Lung (tissue), 12 donors: Measurements from ENCODE around the gene CSTPP1. TPM values are rescaled to one million over a fixed set of nuclear protein-coding genes. Genes with fewer than 3 reads are reported as not detected.

Source experiments
- ATAC-seq: fragments of 200-7000 bp; cut with Tn5 transposase; one replicate; pipeline ENCODE4 v1.9.1; 2020; ENCODE audit warnings: moderate number of reproducible peaks; ENCODE audit not compliant: insufficient read depth, low FRiP score
- DNase-seq, 3 donors: peaks; one replicate each; pipeline ENCODE4 v3.0.0-alpha.2; 2013 to 2017
- H3K27ac ChIP-seq, 2 donors: one replicate each; pipeline ENCODE4 v1.5.1; 2013; ENCODE audit warnings: mild to moderate bottlenecking in 2 of 2, moderate library complexity in 2 of 2, control low read depth in 1 of 2, inconsistent platforms in 1 of 2, low read depth in 1 of 2, low read length in 1 of 2
- H3K27me3 ChIP-seq, 3 donors: one replicate each; pipeline ENCODE4 v1.5.1; 2013; ENCODE audit warnings: low read length in 2 of 3; ENCODE audit not compliant: control insufficient read depth in 3 of 3, insufficient read depth in 3 of 3
- H3K36me3 ChIP-seq, 4 donors: one replicate each; pipeline ENCODE4 v1.5.1; 2013; ENCODE audit warnings: low read length in 4 of 4, mild to moderate bottlenecking in 1 of 4, moderate library complexity in 1 of 4; ENCODE audit not compliant: control insufficient read depth in 4 of 4, insufficient read depth in 4 of 4
- H3K4me1 ChIP-seq, 5 donors: one replicate each; pipeline ENCODE4 v1.5.1; 2013; ENCODE audit warnings: low read length in 5 of 5, mild to moderate bottlenecking in 2 of 5, moderate library complexity in 1 of 5; ENCODE audit not compliant: control insufficient read depth in 5 of 5, insufficient read depth in 5 of 5
- H3K4me3 ChIP-seq: one replicate; pipeline ENCODE4 v1.5.1; 2013; ENCODE audit warnings: mild to moderate bottlenecking, control low read depth, moderate library complexity
- H3K9ac ChIP-seq, 2 donors: one replicate each; pipeline ENCODE4 v1.5.1; 2013; ENCODE audit warnings: low read length in 2 of 2, control low read depth in 1 of 2; ENCODE audit not compliant: insufficient read depth in 1 of 2
- H3K9me3 ChIP-seq, 4 donors: one replicate each; pipeline ENCODE4 v1.5.1; 2013; ENCODE audit warnings: low read length in 3 of 4, mild to moderate bottlenecking in 1 of 4, moderate library complexity in 1 of 4; ENCODE audit not compliant: control insufficient read depth in 4 of 4, insufficient read depth in 3 of 4
- WGBS, 2 donors: extraction: QIAGEN DNeasy Blood & Tissue Kit; methylation state at CpG; one replicate each; pipeline ENCODE4 v1.1.7; 2013; 5-methylcytosine and 5-hydroxymethylcytosine counted together
- polyA plus RNA-seq, 2 donors: library from polyadenylated mRNA; stranded (reverse); fragments of 200-250 nt; gene quantifications; one replicate each; pipeline ENCODE4 v1.2.1, GENCODE V29; 2013
- total RNA-seq, 2 donors: library from RNA; depleted of rRNA in 1 of 2; stranded (reverse); fragments of >200 nt in 1 of 2; gene quantifications; one replicate each; pipeline ENCODE4 v1.2.1, GENCODE V29; 2014 to 2021
- TF ChIP-seq, protein P1 (sequence below): IDR thresholded peaks from 2 replicates; pipeline ENCODE4 v1.5.1; 2012; ENCODE audit warnings: mild to moderate bottlenecking; ENCODE audit errors: control extremely low read depth, extremely low read depth
- donor health status: control.
- donor health status: control.
- donor health status: Bipolar disorder and iron deficiency.
- donor health status: healthy.
- donor health status: DM: yes; HTN: yes; CAD: no.

The CSTPP1 gene
- total and polyA plus RNA-seq, 4 donors = 26.0 to 45.8 (median 34.4) TPM

- H3K27ac ChIP-seq = peak overlapping the region in 1 of 2 donors; percentile 58
- TF ChIP-seq, protein P1, sequence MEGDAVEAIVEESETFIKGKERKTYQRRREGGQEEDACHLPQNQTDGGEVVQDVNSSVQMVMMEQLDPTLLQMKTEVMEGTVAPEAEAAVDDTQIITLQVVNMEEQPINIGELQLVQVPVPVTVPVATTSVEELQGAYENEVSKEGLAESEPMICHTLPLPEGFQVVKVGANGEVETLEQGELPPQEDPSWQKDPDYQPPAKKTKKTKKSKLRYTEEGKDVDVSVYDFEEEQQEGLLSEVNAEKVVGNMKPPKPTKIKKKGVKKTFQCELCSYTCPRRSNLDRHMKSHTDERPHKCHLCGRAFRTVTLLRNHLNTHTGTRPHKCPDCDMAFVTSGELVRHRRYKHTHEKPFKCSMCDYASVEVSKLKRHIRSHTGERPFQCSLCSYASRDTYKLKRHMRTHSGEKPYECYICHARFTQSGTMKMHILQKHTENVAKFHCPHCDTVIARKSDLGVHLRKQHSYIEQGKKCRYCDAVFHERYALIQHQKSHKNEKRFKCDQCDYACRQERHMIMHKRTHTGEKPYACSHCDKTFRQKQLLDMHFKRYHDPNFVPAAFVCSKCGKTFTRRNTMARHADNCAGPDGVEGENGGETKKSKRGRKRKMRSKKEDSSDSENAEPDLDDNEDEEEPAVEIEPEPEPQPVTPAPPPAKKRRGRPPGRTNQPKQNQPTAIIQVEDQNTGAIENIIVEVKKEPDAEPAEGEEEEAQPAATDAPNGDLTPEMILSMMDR = no peak
Observed at GRCh38 chr11:46916286-46917108, 20.1 kb upstream of the CSTPP1 start.

DNA sequence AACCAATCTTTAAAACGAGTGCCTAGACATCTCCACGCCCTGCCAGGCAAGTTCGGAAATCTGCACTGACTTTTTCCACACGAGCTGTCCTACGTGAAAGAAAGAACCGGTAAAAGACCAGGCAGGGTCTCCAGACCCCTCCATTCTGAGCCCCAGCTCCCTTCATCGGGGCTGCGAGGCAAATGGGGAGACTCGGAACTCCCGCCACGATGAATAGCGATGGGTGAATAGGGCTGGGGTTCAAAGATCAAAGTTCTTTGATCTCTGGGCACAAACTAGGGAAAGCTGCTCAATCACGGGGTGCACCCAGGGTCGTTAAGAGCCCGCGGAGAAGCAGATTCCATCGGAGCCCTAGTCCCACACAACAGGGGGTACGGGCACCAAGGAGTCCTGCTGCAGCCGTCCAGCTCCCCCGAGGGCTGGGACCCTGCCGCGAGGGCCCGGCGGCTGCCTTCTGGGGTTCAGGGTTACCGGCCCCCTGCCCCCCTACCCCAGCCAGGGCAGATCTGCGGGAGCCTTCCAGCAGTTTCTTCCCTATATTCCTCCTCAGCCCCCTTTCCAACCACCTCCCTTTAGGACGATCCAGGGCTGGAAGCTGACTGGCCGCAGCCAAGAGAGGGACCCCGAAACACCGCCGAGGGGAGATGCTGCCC lies 19.3 kb upstream of the CSTPP1 start:
- H3K36me3 ChIP-seq = peaks cover 0 to 2% (median 0%) of the 10 kb centered on the region in 4 donors
- no peak overlapping the region for H3K4me3 ChIP-seq
- no peaks in the 10 kb centered on the region for H3K9me3 ChIP-seq
- peak overlapping the region; percentile 18 to 68 for H3K9ac ChIP-seq
- H3K4me1 ChIP-seq = peaks cover 3 to 66% (median 14%) of the 10 kb centered on the region in 5 donors
- 0 to 2% methylated on average over 31 of the region's 31 CpGs for WGBS, 2 donors
- H3K27me3 ChIP-seq = no peaks in the 10 kb centered on the region
- DNase-seq (peak in 1 of 3 donors; percentile 10), ATAC-seq (no peak)
- peak overlapping the region in 1 of 2 donors; percentile 58 for H3K27ac ChIP-seq
- TF ChIP-seq, protein P1 = no peak

More at GRCh38 chr11:46916286-46917108, 20.1 kb upstream of the CSTPP1 start:
- H3K4me3 ChIP-seq = no peak overlapping the region
- peaks cover 0 to 2% (median 0%) of the 10 kb centered on the region in 4 donors for H3K36me3 ChIP-seq
- no peaks in the 10 kb centered on the region for H3K27me3 ChIP-seq
- H3K9ac ChIP-seq = peak overlapping the region in 1 of 2 donors; percentile 68
- ATAC-seq = no peak
- WGBS, 2 donors = 10 to 12% methylated on average over 24 of the region's 24 CpGs
- peak; percentile 84 to 89 (median 89) for DNase-seq
- H3K9me3 ChIP-seq = no peaks in the 10 kb centered on the region
- peaks cover 3 to 66% (median 14%) of the 10 kb centered on the region in 5 donors for H3K4me1 ChIP-seq

- H3K4me3 ChIP-seq = peak overlapping the region; percentile 39
- DNase-seq (peak in 2 of 3 donors; percentile 16 to 26), ATAC-seq (no peak)
- H3K27me3 ChIP-seq = no peaks in the 10 kb centered on the region
- 2% methylated on average over 22 of the region's 22 CpGs for WGBS, 2 donors
- H3K9ac ChIP-seq = peak overlapping the region; percentile 18 to 53
- no peaks in the 10 kb centered on the region for H3K9me3 ChIP-seq
- H3K27ac ChIP-seq = peak overlapping the region; percentile 44 to 58
- peaks cover 3 to 61% (median 10%) of the 10 kb centered on the region in 5 donors for H3K4me1 ChIP-seq
- TF ChIP-seq, protein P1 = no peak
- peaks cover 0 to 2% (median 0%) of the 10 kb centered on the region in 4 donors for H3K36me3 ChIP-seq
Observed at GRCh38 chr11:46917762-46918082, 18.8 kb upstream of the CSTPP1 start.
